Activated CD4-positive, alpha-beta T cell treated with anti-CD3 and anti-CD28 coated beads, Interleukin-2, amount 10 ng/mL, durations not matched to agents 7 days and 5 days (primary cell): Measurements from ENCODE around the gene ELL2. TPM values are rescaled to one million over a fixed set of nuclear protein-coding genes. Genes with fewer than 3 reads are reported as not detected.
A peak's percentile ranks its signal among the peaks of the same experiment; 100 is the strongest.

Experiments
- CTCF ChIA-PET: fragments of 350-600 bp; sonication (Branson Sonifier 250); formaldehyde crosslinking; loops from one replicate; lab custom pipeline; 2021; ENCODE audit warnings: antibody characterized with exemption; lab: Charles Lee
- POLR2A ChIA-PET: fragments of 350-600 bp; sonication (Branson Sonifier 250); formaldehyde crosslinking; loops from one replicate; lab custom pipeline; 2021; ENCODE audit warnings: antibody characterized with exemption; lab: Charles Lee
- DNase-seq: peaks from one replicate; pipeline ENCODE4 v3.0.0-alpha.2; 2020
- H3K27ac Mint-ChIP-seq: one replicate; pipeline ENCODE4 v1.8.0; 2021; ENCODE audit warnings: mild to moderate bottlenecking, moderate library complexity, mixed read lengths
- H3K27me3 Mint-ChIP-seq: one replicate; pipeline ENCODE4 v1.8.0; 2021; ENCODE audit warnings: mixed read lengths
- H3K36me3 Mint-ChIP-seq: one replicate; pipeline ENCODE4 v1.8.0; 2021; ENCODE audit warnings: low read depth, mixed read lengths
- H3K4me1 Mint-ChIP-seq: one replicate; pipeline ENCODE4 v1.8.0; 2021; ENCODE audit warnings: mixed read lengths
- H3K4me3 Mint-ChIP-seq: one replicate; pipeline ENCODE4 v1.8.0; 2021; ENCODE audit warnings: mild to moderate bottlenecking, moderate library complexity, mixed read lengths
- H3K9me3 Mint-ChIP-seq: one replicate; pipeline ENCODE4 v1.8.0; 2021; ENCODE audit warnings: mixed read lengths
- total RNA-seq, 2 experiments: library from RNA; stranded (reverse); gene quantifications; one replicate each; pipeline ENCODE4 v1.2.3, GENCODE V29; 2021

The ELL2 gene
- total RNA-seq, 2 experiments from 2014 or later, result 12.5 to 14.7 TPM

GRCh38 chr5:95948631-95949030 lies 13.0 kb downstream of the ELL2 start:
- Mint-ChIP-seq H3K4me1 (peaks cover 37% of the 10 kb centered on the region), H3K4me3 (no peak overlapping the region), H3K36me3 (peaks cover 12% of the 10 kb centered on the region), H3K27ac (no peak overlapping the region), H3K27me3 (no peaks in the 10 kb centered on the region), H3K9me3 (peaks cover 7% of the 10 kb centered on the region)
- ChIA-PET CTCF (interaction anchor here (0.9 to 5.1 kb wide), 3 partner anchors 11 to 14 kb away, joined by 3 to 28 read pairs (median 5); partner anchors contain the start of gene ELL2), POLR2A (no interaction called here)
- DNase-seq, result no peak

- Mint-ChIP-seq H3K4me3 (no peak overlapping the region), H3K36me3 (peaks cover 4% of the 10 kb centered on the region), H3K27me3 (no peaks in the 10 kb centered on the region), H3K9me3 (peaks cover 4% of the 10 kb centered on the region), H3K27ac (no peak overlapping the region), H3K4me1 (peaks cover 33% of the 10 kb centered on the region)
- ChIA-PET POLR2A (no interaction called here), CTCF (interaction anchor here (1.2 to 5.1 kb wide), 3 partner anchors 9 to 28 kb away, joined by 3 to 28 read pairs (median 6); partner anchors contain the start of gene ELL2)
- DNase-seq, result no peak
Measured at GRCh38 chr5:95946451-95946850, 15.2 kb downstream of the ELL2 start.

GRCh38 chr5:95942968-95943367 lies 18.7 kb downstream of the ELL2 start:
- DNase-seq, result no peak
- no peaks in the 10 kb centered on the region for H3K27me3 Mint-ChIP-seq
- POLR2A ChIA-PET, result no interaction called here
- H3K27ac Mint-ChIP-seq, result no peak overlapping the region
- CTCF ChIA-PET, result interaction anchor here (0.6 to 2.4 kb wide), 3 partner anchors 17 to 331 kb away, joined by 4 to 8 read pairs (median 5); no protein-coding TSS in a partner anchor
- peaks cover 2% of the 10 kb centered on the region for H3K9me3 Mint-ChIP-seq
- peaks cover 4% of the 10 kb centered on the region for H3K36me3 Mint-ChIP-seq
- peaks cover 16% of the 10 kb centered on the region for H3K4me1 Mint-ChIP-seq
- no peak overlapping the region for H3K4me3 Mint-ChIP-seq

- Mint-ChIP-seq H3K27me3 (no peaks in the 10 kb centered on the region), H3K9me3 (peaks cover 2% of the 10 kb centered on the region), H3K4me1 (peaks cover 16% of the 10 kb centered on the region), H3K4me3 (no peak overlapping the region), H3K27ac (no peak overlapping the region), H3K36me3 (peaks cover 7% of the 10 kb centered on the region)
- DNase-seq, result no peak
- ChIA-PET POLR2A (no interaction called here), CTCF (interaction anchor here (0.9 to 2.4 kb wide), 2 partner anchors 17 to 231 kb away, joined by 4 to 5 read pairs; no protein-coding TSS in a partner anchor)
Measured at GRCh38 chr5:95942414-95942813, 19.2 kb downstream of the ELL2 start.

GRCh38 chr5:95941756-95942155 lies 19.9 kb downstream of the ELL2 start:
- H3K4me3 Mint-ChIP-seq, result no peak overlapping the region
- CTCF ChIA-PET, result interaction anchor here (0.6 to 1.1 kb wide), 3 partner anchors 18 to 82 kb away, joined by 3 read pairs; no protein-coding TSS in a partner anchor
- DNase-seq, result no peak
- POLR2A ChIA-PET, result no interaction called here
- peaks cover 16% of the 10 kb centered on the region for H3K4me1 Mint-ChIP-seq
- H3K9me3 Mint-ChIP-seq, result peaks cover 2% of the 10 kb centered on the region
- peaks cover 7% of the 10 kb centered on the region for H3K36me3 Mint-ChIP-seq
- H3K27ac Mint-ChIP-seq, result no peak overlapping the region
- no peaks in the 10 kb centered on the region for H3K27me3 Mint-ChIP-seq

GRCh38 chr5:95940758-95941682 lies 20.6 kb downstream of the ELL2 start:
- Mint-ChIP-seq H3K27me3 (no peaks in the 10 kb centered on the region), H3K9me3 (no peaks in the 10 kb centered on the region), H3K36me3 (peaks cover 2% of the 10 kb centered on the region), H3K27ac (peak overlapping the region; percentile 43), H3K4me1 (peaks cover 9% of the 10 kb centered on the region), H3K4me3 (no peak overlapping the region)
- no peak for DNase-seq
- ChIA-PET POLR2A (no interaction called here), CTCF (interaction anchor here (0.8 to 1.1 kb wide), 3 partner anchors 10 to 81 kb away, joined by 3 read pairs; no protein-coding TSS in a partner anchor)

GRCh38 chr5:95939465-95939864 lies 22.2 kb downstream of the ELL2 start:
- Mint-ChIP-seq H3K4me1 (peaks cover 2% of the 10 kb centered on the region), H3K4me3 (no peak overlapping the region), H3K36me3 (peaks cover 6% of the 10 kb centered on the region), H3K27ac (no peak overlapping the region), H3K9me3 (no peaks in the 10 kb centered on the region), H3K27me3 (no peaks in the 10 kb centered on the region)
- no peak for DNase-seq
- ChIA-PET CTCF (no interaction called here), POLR2A (no interaction called here)

- Mint-ChIP-seq H3K27ac (no peak overlapping the region), H3K9me3 (no peaks in the 10 kb centered on the region), H3K4me1 (peaks cover 6% of the 10 kb centered on the region), H3K4me3 (no peak overlapping the region), H3K36me3 (peaks cover 6% of the 10 kb centered on the region), H3K27me3 (no peaks in the 10 kb centered on the region)
- no peak for DNase-seq
- POLR2A ChIA-PET, result no interaction called here
- CTCF ChIA-PET, result no interaction called here
Measured at GRCh38 chr5:95938766-95939165, 22.9 kb downstream of the ELL2 start.

GRCh38 chr5:95938347-95938746 lies 23.3 kb downstream of the ELL2 start:
- Mint-ChIP-seq H3K27ac (no peak overlapping the region), H3K4me3 (no peak overlapping the region), H3K36me3 (peaks cover 6% of the 10 kb centered on the region), H3K27me3 (no peaks in the 10 kb centered on the region), H3K4me1 (peaks cover 6% of the 10 kb centered on the region), H3K9me3 (no peaks in the 10 kb centered on the region)
- DNase-seq, result no peak
- ChIA-PET POLR2A (no interaction called here), CTCF (interaction anchor here (2.2 kb wide), 1 partner anchor 10 kb away, joined by 6 read pairs; no protein-coding TSS in a partner anchor)

- no peak for DNase-seq
- Mint-ChIP-seq H3K27me3 (no peaks in the 10 kb centered on the region), H3K27ac (peak overlapping the region; percentile 19), H3K36me3 (peaks cover 6% of the 10 kb centered on the region), H3K9me3 (no peaks in the 10 kb centered on the region), H3K4me1 (peaks cover 6% of the 10 kb centered on the region), H3K4me3 (no peak overlapping the region)
- CTCF ChIA-PET, result interaction anchor here (1.1 to 2.2 kb wide), 4 partner anchors 9 to 14 kb away, joined by 5 to 6 read pairs (median 6); no protein-coding TSS in a partner anchor
- POLR2A ChIA-PET, result no interaction called here
Measured at GRCh38 chr5:95937607-95938152, 24.0 kb downstream of the ELL2 start.

- DNase-seq, result no peak
- CTCF ChIA-PET, result interaction anchor here (0.8 to 2.2 kb wide), 8 partner anchors 8 to 31 kb away, joined by 3 to 6 read pairs (median 4); no protein-coding TSS in a partner anchor
- Mint-ChIP-seq H3K4me1 (peaks cover 6% of the 10 kb centered on the region), H3K27ac (no peak overlapping the region), H3K27me3 (no peaks in the 10 kb centered on the region), H3K9me3 (no peaks in the 10 kb centered on the region), H3K4me3 (no peak overlapping the region), H3K36me3 (peaks cover 6% of the 10 kb centered on the region)
- POLR2A ChIA-PET, result interaction anchor here (0.6 kb wide), 1 partner anchor 15 kb away, joined by 3 read pairs; no protein-coding TSS in a partner anchor
Measured at GRCh38 chr5:95936812-95937397, 24.7 kb downstream of the ELL2 start.

- peaks cover 12% of the 10 kb centered on the region for H3K36me3 Mint-ChIP-seq
- no peak overlapping the region for H3K27ac Mint-ChIP-seq
- no peak overlapping the region for H3K4me3 Mint-ChIP-seq
- no peak for DNase-seq
- peaks cover 6% of the 10 kb centered on the region for H3K4me1 Mint-ChIP-seq
- CTCF ChIA-PET, result interaction anchor here (0.6 to 1.8 kb wide), 9 partner anchors 9 to 668 kb away, joined by 3 to 5 read pairs (median 3); no protein-coding TSS in a partner anchor
- peaks cover 4% of the 10 kb centered on the region for H3K9me3 Mint-ChIP-seq
- H3K27me3 Mint-ChIP-seq, result no peaks in the 10 kb centered on the region
- POLR2A ChIA-PET, result no interaction called here
Measured at GRCh38 chr5:95935553-95936100, 26.0 kb downstream of the ELL2 start.
